Effector CD8-positive, alpha-beta T cell (primary cell): Measurements from ENCODE around the gene ARL6.

Experiments used
- DNase-seq: peaks from one replicate; lab custom pipeline; 2025; lab: John Stamatoyannopoulos, UW
- total RNA-seq, 4 experiments: gene quantifications; one replicate each; lab custom pipeline; 2026; lab: John Stamatoyannopoulos, UW

ARL6 gene, protein sequence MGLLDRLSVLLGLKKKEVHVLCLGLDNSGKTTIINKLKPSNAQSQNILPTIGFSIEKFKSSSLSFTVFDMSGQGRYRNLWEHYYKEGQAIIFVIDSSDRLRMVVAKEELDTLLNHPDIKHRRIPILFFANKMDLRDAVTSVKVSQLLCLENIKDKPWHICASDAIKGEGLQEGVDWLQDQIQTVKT
- 5.8 to 8.5 (median 7.7) reads per million in 4 experiments for total RNA-seq

GRCh38 chr3:97764407-97765238, at the start of gene ARL6:
Gene ARL6, plus strand, starts transcription at chr3:97764758. Its CDS starts 3,350 bp downstream, at chr3:97768108.
- peak; percentile 57 for DNase-seq

DNA sequence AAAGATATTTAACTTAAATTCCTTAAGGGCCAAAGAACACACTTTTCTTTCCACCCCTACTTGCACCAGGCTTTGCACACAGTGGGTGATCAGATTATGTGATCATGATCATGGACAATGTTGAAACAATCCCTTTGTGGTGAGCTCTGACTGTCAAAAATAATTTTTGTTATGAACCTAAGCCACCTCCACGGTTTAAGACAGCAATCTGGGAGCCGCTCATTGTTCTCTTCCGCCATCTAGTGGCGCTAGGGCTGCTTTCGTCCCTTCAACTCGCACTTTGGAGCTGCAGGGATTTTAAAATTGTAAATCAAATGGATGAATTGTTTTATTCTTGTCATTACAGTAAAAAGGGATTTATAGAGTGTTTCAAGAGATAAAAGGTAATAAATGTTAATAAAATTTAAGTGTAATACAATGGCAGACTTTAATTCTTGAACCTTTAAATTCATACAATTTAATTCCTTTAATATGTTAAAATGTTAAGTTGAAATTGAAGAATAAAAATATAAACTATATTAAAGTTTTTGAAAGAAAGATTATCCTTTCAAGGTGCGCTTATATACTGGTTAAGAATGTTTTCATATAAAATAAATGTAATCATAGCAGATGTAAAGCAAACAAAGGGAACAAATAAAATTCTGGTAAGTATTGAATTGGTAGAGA, 45.3 kb upstream of the ARL6 start:
- peak; percentile 17 for DNase-seq

DNA sequence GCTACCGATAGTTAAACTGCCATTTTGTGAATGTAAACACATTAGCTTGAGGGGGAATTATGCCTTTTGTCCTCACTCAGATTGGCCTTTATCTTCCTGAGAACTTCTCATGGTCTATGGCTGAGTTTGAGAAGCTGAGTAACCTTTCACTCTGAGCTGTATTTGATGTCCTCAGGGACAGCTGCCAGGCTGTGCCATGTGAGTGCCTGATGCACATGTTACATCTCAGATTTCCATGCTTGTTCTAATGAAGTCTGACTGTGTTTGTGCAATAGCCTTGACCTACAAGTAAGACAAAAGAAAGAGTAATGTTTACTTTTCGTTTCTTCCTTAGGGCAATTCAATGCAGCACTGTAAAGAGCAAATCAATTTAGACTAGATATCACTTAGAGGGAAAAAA, 44.1 kb upstream of the ARL6 start:
- no peak for DNase-seq

DNA sequence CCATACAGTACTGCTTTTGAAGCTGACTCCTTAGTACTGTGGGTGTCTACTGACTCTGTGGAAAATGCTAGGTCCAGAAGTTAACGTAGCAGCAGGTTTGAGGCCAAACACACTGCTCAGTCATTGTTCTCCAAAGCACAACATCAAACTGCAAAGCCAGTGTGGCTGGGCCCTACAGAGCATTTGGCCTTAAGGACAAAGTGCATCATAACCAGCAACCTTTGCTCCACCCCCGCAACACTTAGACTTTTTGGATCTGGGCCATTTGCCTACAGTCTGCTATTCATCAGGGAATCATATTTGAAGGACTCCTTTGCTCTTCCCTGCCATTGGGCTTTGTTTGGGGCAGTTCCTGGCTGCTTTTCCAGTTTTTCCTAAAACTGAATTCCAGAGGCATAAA, 43.1 kb upstream of the ARL6 start:
- DNase-seq: no peak

DNA sequence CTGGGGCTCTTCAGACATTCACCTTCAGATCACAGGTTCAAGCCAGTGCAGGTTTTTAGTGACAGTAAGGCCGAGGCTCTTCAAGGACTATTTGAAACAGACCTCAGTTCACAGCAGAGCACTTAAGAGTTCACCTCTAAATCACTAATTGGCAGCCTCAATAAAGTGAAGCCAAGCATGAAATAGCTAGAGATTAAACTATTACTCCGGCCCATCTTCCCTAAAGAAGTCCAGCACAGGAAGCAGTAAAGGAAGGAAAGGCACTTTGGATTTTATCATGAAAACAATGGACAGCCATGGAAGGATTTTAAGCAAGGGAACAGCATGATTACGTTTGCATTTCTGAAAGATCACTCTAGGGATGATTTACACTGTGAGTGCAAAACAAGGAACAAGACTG, 27.6 kb upstream of the ARL6 start:
- no peak for DNase-seq

GRCh38 chr3:97738761-97739160, 25.8 kb upstream of the ARL6 start:
- DNase-seq: no peak

GRCh38 chr3:97742036-97742435, 22.5 kb upstream of the ARL6 start:
- DNase-seq: no peak

DNA sequence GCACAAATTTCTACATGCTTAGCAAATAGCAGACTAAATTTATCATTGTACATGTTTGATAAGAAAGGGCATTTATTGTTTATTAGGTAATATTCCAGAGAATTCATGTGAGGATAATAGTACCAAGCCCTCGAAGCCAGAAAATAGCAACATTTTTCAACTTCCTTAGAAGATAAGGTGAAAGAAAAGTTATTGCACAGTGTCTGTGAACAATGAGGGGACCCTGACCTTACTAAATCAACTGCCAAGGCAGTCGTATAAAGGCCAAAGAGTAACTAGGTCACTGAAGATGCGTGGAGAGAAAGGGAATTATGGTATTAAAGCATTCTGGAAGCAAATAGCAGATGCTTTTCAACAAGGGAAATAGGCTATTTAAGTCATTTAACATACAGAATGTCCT, 20.3 kb upstream of the ARL6 start:
- no peak for DNase-seq

- DNase-seq: no peak
Measured at GRCh38 chr3:97763586-97764406, 762 bp upstream of the ARL6 start.

DNA sequence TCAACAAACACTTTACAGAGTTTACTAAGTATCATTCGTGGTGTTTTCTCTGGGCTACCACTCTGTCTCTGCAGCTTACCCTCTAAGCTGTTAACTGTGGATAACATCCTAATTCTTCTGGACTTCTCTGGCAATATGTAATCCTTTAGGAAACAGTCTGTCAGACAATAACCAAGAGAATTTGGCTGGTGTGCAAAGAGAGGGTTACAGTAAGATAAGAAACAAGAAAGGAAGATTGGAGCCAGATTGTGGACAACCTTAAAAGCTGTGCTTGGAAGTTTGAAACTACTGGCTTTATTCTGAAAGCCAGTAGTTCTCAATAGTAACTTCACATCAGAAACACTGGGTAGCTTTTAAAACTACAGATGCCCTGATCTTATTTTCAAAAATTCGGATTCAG, 778 bp downstream of the ARL6 start:
- no peak for DNase-seq

DNA sequence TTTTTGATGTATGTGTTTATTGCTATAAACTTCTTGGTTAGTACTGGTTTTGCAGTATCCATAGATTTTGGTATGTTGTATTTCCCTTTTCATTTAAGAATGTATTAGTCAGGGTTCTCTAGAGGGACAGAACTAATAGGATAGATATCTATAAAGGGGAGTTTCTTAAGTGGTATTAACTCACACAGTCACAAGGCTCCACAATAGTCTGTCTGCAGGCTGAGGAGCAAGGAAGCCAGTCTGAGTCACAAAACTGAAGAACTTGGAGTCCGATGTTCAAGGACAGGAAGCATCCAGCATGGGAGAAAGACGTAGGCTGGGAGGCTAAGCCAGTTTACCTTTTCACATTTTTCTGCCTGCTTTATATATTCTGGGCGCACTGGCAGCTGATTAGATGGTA, 8.4 kb downstream of the ARL6 start:
- DNase-seq: no peak

DNA sequence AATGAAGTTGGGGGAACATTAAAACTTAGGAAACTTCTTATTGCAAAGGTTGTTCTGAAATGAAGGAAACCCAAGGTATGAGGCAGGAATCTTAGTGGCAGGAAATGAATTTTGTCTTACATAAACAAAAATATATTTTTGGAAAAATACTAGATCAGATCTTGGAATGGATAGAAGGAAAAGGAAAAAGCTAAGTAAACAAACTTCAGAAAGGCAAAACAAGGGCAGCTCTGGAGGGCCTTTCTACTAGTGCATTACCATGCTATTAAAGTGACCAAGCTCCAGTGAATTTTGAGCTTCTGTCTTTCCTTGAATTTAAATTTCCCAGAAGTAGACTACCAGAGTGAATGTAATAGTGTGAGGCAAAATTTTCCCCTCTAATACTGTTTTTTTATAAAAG, 13.6 kb downstream of the ARL6 start:
- no peak for DNase-seq

GRCh38 chr3:97793420-97794019, 29.0 kb downstream of the ARL6 start:
- DNase-seq: no peak

DNA sequence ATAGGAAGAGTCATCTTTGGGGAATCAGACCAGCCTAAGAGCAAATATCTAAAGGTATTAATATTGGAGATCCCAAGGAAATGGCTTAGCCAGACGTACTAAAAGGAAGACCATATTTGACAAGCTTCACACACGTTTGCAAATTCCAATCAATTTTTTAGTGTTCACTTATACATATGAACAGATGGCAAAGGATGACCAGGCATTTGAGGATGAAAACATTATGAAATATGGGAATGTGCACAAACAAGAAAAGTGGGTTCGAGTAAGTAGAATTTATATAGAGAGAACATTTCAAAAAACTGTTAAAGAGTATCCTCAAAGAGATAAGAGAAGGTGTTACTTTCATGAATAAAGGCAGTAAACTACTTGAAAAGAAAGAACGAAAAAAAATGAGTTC, 31.4 kb downstream of the ARL6 start:
- DNase-seq: no peak

GRCh38 chr3:97804471-97804870, 39.9 kb downstream of the ARL6 start:
- no peak for DNase-seq

GRCh38 chr3:97810779-97811390, 46.3 kb downstream of the ARL6 start:
- DNase-seq: no peak

DNA sequence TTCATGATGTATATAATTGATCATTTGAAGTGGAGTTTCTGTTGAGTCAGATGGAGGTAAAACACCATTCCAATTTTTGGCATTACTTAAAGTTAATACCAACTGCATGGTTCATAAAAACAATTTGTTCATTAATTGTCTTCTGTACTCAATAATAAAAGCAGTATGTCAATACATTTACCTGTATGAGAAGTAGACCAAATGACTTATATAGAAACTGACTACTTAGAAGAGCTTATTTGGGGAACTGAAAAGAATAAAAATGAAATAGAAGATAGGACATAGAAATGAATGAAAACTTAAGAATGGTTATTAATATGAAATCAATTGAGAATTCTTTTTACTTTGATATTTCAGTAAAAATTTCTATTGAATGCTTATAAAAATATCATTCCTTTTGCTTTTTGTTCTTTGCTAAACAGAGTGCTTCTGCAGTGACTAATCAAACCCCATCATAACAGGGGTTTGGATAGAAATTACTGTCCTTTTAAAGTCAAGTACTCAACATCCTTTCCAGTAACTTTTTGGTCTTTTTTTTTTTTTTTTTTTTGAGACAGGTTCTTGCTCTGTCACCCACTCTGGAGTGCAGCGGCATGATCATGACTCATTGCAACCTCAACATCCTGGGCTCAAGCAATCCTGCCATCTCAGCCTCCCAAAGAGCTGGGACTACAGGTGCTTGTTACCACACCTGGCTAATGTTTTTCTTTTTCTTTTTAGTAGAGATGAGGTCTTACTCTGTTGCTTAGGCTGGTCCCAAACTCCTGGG, 50.8 kb downstream of the ARL6 start:
- DNase-seq: no peak

- DNase-seq: no peak
Measured at GRCh38 chr3:97816811-97817210, 52.3 kb downstream of the ARL6 start.

- no peak for DNase-seq
Measured at GRCh38 chr3:97817965-97818364, 53.4 kb downstream of the ARL6 start.

DNA sequence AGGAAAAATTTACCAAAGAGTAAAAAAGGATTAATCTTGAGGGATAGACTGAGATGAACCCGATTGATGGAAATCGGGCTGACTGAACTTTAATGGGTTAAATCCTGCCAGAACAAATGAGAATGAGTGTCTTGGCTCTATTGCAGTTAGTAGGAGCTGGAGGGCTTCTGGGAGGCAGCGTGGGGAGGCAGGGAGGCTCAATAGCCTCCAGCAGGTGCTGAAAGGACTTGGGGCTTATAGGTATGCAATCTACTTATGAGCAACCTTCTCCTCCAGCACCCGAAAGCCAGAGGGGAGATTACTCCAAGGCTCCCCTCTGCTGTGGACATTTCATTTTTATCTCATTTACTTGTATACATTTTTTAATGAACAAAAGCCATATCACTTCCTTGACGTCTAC, 56.2 kb downstream of the ARL6 start:
- no peak for DNase-seq
